ENCODE measurements around the gene BLOC1S4.

BLOC1S4 gene

GRCh38 chr4:6696611-6697010 is 19.4 kb upstream of the BLOC1S4 start:
- CTCF ChIA-PET = interaction anchor here (0.8 to 3.7 kb wide), 5 partner anchors 8 to 33 kb away, joined by 3 to 47 read pairs (median 3); a partner anchor contains a TSS
- peak overlapping the region; percentile 40 for H3K4me3 Mint-ChIP-seq
- no peak for DNase-seq
- peak overlapping the region; percentile 94 for H3K27ac Mint-ChIP-seq
- peaks cover 29% of the 10 kb centered on the region for H3K36me3 Mint-ChIP-seq
- H3K4me1 Mint-ChIP-seq = peaks cover 88% of the 10 kb centered on the region
- no peaks in the 10 kb centered on the region for H3K27me3 Mint-ChIP-seq
- H3K9me3 Mint-ChIP-seq = no peaks in the 10 kb centered on the region

- CTCF ChIA-PET = interaction anchor here (1.1 to 6.5 kb wide), 4 partner anchors 7 to 34 kb away, joined by 3 to 76 read pairs (median 25); a partner anchor contains a TSS
- H3K27ac Mint-ChIP-seq = peak overlapping the region; percentile 94
- no peaks in the 10 kb centered on the region for H3K27me3 Mint-ChIP-seq
- H3K9me3 Mint-ChIP-seq = no peaks in the 10 kb centered on the region
- no peak overlapping the region for H3K4me3 Mint-ChIP-seq
- peaks cover 89% of the 10 kb centered on the region for H3K4me1 Mint-ChIP-seq
- DNase-seq = no peak
- peaks cover 34% of the 10 kb centered on the region for H3K36me3 Mint-ChIP-seq
Measured at GRCh38 chr4:6697131-6697530, 18.8 kb upstream of the BLOC1S4 start.

- CTCF ChIA-PET = interaction anchor here (1.2 to 6.5 kb wide), 4 partner anchors 9 to 24 kb away, joined by 4 to 76 read pairs (median 10); a partner anchor contains a TSS
- peaks cover 82% of the 10 kb centered on the region for H3K4me1 Mint-ChIP-seq
- peaks cover 54% of the 10 kb centered on the region for H3K36me3 Mint-ChIP-seq
- H3K27me3 Mint-ChIP-seq = no peaks in the 10 kb centered on the region
- no peak overlapping the region for H3K4me3 Mint-ChIP-seq
- H3K27ac Mint-ChIP-seq = peak overlapping the region; percentile 74
- DNase-seq = no peak
- H3K9me3 Mint-ChIP-seq = peaks cover 3% of the 10 kb centered on the region
Measured at GRCh38 chr4:6699388-6699787, 16.6 kb upstream of the BLOC1S4 start.

- DNase-seq = no peak
- Mint-ChIP-seq H3K4me3 (no peak overlapping the region), H3K36me3 (peaks cover 59% of the 10 kb centered on the region), H3K27me3 (no peaks in the 10 kb centered on the region), H3K4me1 (peaks cover 82% of the 10 kb centered on the region), H3K9me3 (peaks cover 3% of the 10 kb centered on the region), H3K27ac (peak overlapping the region; percentile 74)
- CTCF ChIA-PET = interaction anchor here (1.2 to 6.5 kb wide), 5 partner anchors 9 to 27 kb away, joined by 3 to 76 read pairs (median 8); a partner anchor contains a TSS
Measured at GRCh38 chr4:6699903-6700302, 16.1 kb upstream of the BLOC1S4 start.

- no peak overlapping the region for H3K27ac Mint-ChIP-seq
- no peak overlapping the region for H3K4me3 Mint-ChIP-seq
- CTCF ChIA-PET = interaction anchor here (1.1 to 6.5 kb wide), 5 partner anchors 10 to 172 kb away, joined by 3 to 76 read pairs (median 14); partner anchors contain the start of gene BLOC1S4
- H3K9me3 Mint-ChIP-seq = peaks cover 3% of the 10 kb centered on the region
- H3K36me3 Mint-ChIP-seq = peaks cover 68% of the 10 kb centered on the region
- DNase-seq = peak; percentile 60
- no peaks in the 10 kb centered on the region for H3K27me3 Mint-ChIP-seq
- H3K4me1 Mint-ChIP-seq = peaks cover 82% of the 10 kb centered on the region
Measured at GRCh38 chr4:6701371-6701770, 14.6 kb upstream of the BLOC1S4 start.

- CTCF ChIA-PET = interaction anchor here (1.6 to 6.5 kb wide), 3 partner anchors 15 to 171 kb away, joined by 5 to 76 read pairs (median 16); partner anchors contain the start of gene BLOC1S4
- Mint-ChIP-seq H3K4me1 (peaks cover 84% of the 10 kb centered on the region), H3K9me3 (peaks cover 3% of the 10 kb centered on the region), H3K4me3 (no peak overlapping the region), H3K27me3 (no peaks in the 10 kb centered on the region), H3K36me3 (peaks cover 80% of the 10 kb centered on the region), H3K27ac (no peak overlapping the region)
- DNase-seq = no peak
Measured at GRCh38 chr4:6702761-6703160, 13.2 kb upstream of the BLOC1S4 start.

- no peak overlapping the region for H3K27ac Mint-ChIP-seq
- H3K9me3 Mint-ChIP-seq = peaks cover 3% of the 10 kb centered on the region
- no peak overlapping the region for H3K4me3 Mint-ChIP-seq
- peaks cover 85% of the 10 kb centered on the region for H3K36me3 Mint-ChIP-seq
- peaks cover 85% of the 10 kb centered on the region for H3K4me1 Mint-ChIP-seq
- no peaks in the 10 kb centered on the region for H3K27me3 Mint-ChIP-seq
- CTCF ChIA-PET = interaction anchor here (1.2 to 7.0 kb wide), 5 partner anchors 7 to 170 kb away, joined by 3 to 76 read pairs (median 7); a partner anchor contains a TSS
- DNase-seq = no peak
Measured at GRCh38 chr4:6703786-6704185, 12.2 kb upstream of the BLOC1S4 start.

- H3K27ac Mint-ChIP-seq = no peak overlapping the region
- peaks cover 78% of the 10 kb centered on the region for H3K4me1 Mint-ChIP-seq
- no peak overlapping the region for H3K4me3 Mint-ChIP-seq
Measured at GRCh38 chr4:6705646-6706045, 10.3 kb upstream of the BLOC1S4 start.

GRCh38 chr4:6706173-6706572 is 9.8 kb upstream of the BLOC1S4 start:
- peaks cover 4% of the 10 kb centered on the region for H3K9me3 Mint-ChIP-seq
- no peak overlapping the region for H3K27ac Mint-ChIP-seq
- CTCF ChIA-PET = interaction anchor here (0.9 to 7.0 kb wide), 2 partner anchors 11 to 31 kb away, joined by 3 to 56 read pairs; a partner anchor contains a TSS
- no peak overlapping the region for H3K4me3 Mint-ChIP-seq
- no peak for DNase-seq
- H3K4me1 Mint-ChIP-seq = peaks cover 80% of the 10 kb centered on the region
- H3K36me3 Mint-ChIP-seq = peaks cover 80% of the 10 kb centered on the region
- no peaks in the 10 kb centered on the region for H3K27me3 Mint-ChIP-seq

More at GRCh38 chr4:6705646-6706045, 10.3 kb upstream of the BLOC1S4 start:
- Mint-ChIP-seq H3K36me3 (peaks cover 80% of the 10 kb centered on the region), H3K27me3 (no peaks in the 10 kb centered on the region), H3K9me3 (peaks cover 3% of the 10 kb centered on the region)
- CTCF ChIA-PET = interaction anchor here (7.0 kb wide), 1 partner anchor 31 kb away, joined by 56 read pairs; a partner anchor contains a TSS
- peak; percentile 14 for DNase-seq

GRCh38 chr4:6709230-6710114 is 6.5 kb upstream of the BLOC1S4 start, which contains the start of gene MRFAP1L1:
Gene MRFAP1L1, minus strand, starts transcription at chr4:6709865. Its CDS starts 236 bp downstream, at chr4:6709629.
- DNase-seq = peak; percentile 98
- H3K27me3 Mint-ChIP-seq = peaks cover 8% of the 10 kb centered on the region
- peaks cover 5% of the 10 kb centered on the region for H3K9me3 Mint-ChIP-seq
- H3K27ac Mint-ChIP-seq = peak within 1 kb of the TSS; percentile 98
- CTCF ChIA-PET = interaction anchor here (1.4 to 7.0 kb wide), 6 partner anchors 8 to 164 kb away, joined by 3 to 56 read pairs (median 7); partner anchors contain the start of gene S100P
- peaks cover 55% of the 10 kb centered on the region for H3K36me3 Mint-ChIP-seq
- peak within 1 kb of the TSS; percentile 100 for H3K4me3 Mint-ChIP-seq
- H3K4me1 Mint-ChIP-seq = peaks cover 60% of the 10 kb centered on the region

GRCh38 chr4:6710282-6710681 is 5.7 kb upstream of the BLOC1S4 start:
- CTCF ChIA-PET = interaction anchor here (1.4 to 7.0 kb wide), 3 partner anchors 25 to 163 kb away, joined by 3 to 56 read pairs (median 8); a partner anchor contains a TSS
- peaks cover 47% of the 10 kb centered on the region for H3K36me3 Mint-ChIP-seq
- H3K4me1 Mint-ChIP-seq = peaks cover 55% of the 10 kb centered on the region
- H3K27ac Mint-ChIP-seq = peak overlapping the region; percentile 98
- peak overlapping the region; percentile 100 for H3K4me3 Mint-ChIP-seq
- DNase-seq = no peak
- H3K27me3 Mint-ChIP-seq = peaks cover 8% of the 10 kb centered on the region
- peaks cover 5% of the 10 kb centered on the region for H3K9me3 Mint-ChIP-seq

- Mint-ChIP-seq H3K9me3 (peaks cover 5% of the 10 kb centered on the region), H3K4me3 (no peak overlapping the region), H3K27ac (no peak overlapping the region), H3K36me3 (peaks cover 41% of the 10 kb centered on the region), H3K4me1 (peaks cover 55% of the 10 kb centered on the region), H3K27me3 (peaks cover 8% of the 10 kb centered on the region)
- no peak for DNase-seq
- CTCF ChIA-PET = no interaction called here
Measured at GRCh38 chr4:6710996-6711395, 5.0 kb upstream of the BLOC1S4 start.

GRCh38 chr4:6714954-6715353 is 1.0 kb upstream of the BLOC1S4 start:
- Mint-ChIP-seq H3K27ac (no peak overlapping the region), H3K36me3 (peaks cover 17% of the 10 kb centered on the region), H3K9me3 (peaks cover 5% of the 10 kb centered on the region), H3K27me3 (peaks cover 8% of the 10 kb centered on the region), H3K4me1 (peaks cover 39% of the 10 kb centered on the region), H3K4me3 (peak overlapping the region; percentile 37)
- DNase-seq = no peak
- CTCF ChIA-PET = interaction anchor here (1.0 to 5.8 kb wide), 2 partner anchors 40 to 158 kb away, joined by 3 to 75 read pairs; a partner anchor contains a TSS

- H3K4me1 Mint-ChIP-seq = peaks cover 37% of the 10 kb centered on the region
Measured at GRCh38 chr4:6715704-6716017, 313 bp upstream of the BLOC1S4 start.

More at GRCh38 chr4:6715704-6716017, 313 bp upstream of the BLOC1S4 start:
- Mint-ChIP-seq H3K27me3 (peaks cover 11% of the 10 kb centered on the region), H3K4me3 (peak overlapping the region; percentile 89), H3K27ac (peak overlapping the region; percentile 96), H3K9me3 (peaks cover 5% of the 10 kb centered on the region), H3K36me3 (peaks cover 16% of the 10 kb centered on the region)
- no peak for DNase-seq
- CTCF ChIA-PET = interaction anchor here (1.3 to 6.6 kb wide), 4 partner anchors 14 to 193 kb away, joined by 3 to 159 read pairs (median 46); a partner anchor contains a TSS
